HG03354 (cell line): ENCODE measurements around the gene TMEM45B.
"Not testable (repeated sequence)": the region's sequence is repeated elsewhere in the genome, so short reads cannot be mapped to it uniquely, and the experiment has no call there.

ENCODE experiments used
- ATAC-seq: cut with Tn5 transposase; IDR thresholded peaks from one replicate; pipeline ENCODE4 v1.9.1; 2021; ENCODE audit warnings: mild to moderate bottlenecking; ENCODE audit not compliant: unreplicated experiment, poor library complexity, severe bottlenecking

The TMEM45B gene

GRCh38 chr11:129815596-129816461 lies at the start of gene TMEM45B:
TSS of gene TMEM45B (plus strand) at chr11:129815848. CDS start at chr11:129852483, 36,635 bp downstream.
- ATAC-seq = no peak

- ATAC-seq = no peak
Observed at GRCh38 chr11:129766898-129767604, 48.6 kb upstream of the TMEM45B start.

GRCh38 chr11:129767827-129768226 lies 47.8 kb upstream of the TMEM45B start:
- no peak for ATAC-seq

DNA sequence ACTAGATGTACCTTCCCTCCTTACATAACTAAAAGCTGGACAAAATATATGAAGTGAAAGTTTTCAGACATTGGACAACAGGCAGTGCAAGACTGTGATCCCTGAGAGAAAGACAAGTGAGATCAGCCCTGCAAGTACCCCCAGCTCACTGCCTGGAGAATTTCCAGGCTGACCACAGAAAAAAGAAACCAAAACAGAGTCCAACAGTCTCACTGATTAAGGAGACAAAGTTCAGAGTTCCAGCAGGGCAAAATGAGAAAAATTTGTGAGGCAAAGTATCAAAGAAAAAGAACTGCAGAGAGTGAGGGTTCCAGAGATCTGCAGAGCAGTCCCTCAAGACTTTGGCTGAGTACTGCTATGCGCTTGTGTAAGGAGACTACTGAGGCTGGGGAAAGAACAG lies 47.3 kb upstream of the TMEM45B start:
- no peak for ATAC-seq

DNA sequence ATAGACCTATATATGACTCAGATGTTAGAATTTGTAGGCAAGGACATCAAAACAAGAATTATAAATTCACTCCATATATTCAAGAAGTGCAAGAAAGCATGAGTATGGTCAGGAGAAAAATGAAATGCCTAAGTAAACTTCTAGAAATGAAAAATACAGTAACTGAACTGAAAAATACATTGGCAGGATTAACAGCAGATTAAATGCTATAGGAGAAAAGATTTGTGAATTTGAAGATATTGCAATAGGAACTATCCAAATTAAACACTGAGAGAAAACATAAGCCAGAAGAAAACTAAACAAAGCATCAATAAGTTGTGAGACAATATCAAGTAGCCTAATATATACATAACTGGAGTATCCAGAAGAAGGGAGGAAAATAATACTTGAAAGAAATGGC lies 46.6 kb upstream of the TMEM45B start:
- no peak for ATAC-seq

GRCh38 chr11:129770993-129771392 lies 44.7 kb upstream of the TMEM45B start:
- no peak for ATAC-seq

DNA sequence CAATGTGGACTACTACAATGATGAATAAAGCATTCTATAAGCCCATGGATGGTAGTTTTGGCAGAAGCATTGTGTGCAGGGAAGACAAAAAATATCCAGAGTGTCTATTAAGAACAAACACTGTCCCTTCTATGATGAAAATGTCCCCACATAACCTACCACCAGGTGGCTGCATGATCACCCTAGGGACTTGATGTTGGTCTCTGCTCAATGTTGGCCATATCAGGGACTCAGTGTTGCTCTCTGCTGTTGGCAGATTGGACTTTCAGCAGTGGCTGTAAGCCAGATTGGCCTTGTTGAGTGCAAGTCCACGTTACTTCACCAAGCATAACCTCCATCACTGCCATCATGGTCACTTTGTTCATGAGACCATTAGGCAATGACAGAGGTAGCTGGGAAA lies 44.2 kb upstream of the TMEM45B start:
- ATAC-seq = not testable (repeated sequence)

- no peak for ATAC-seq
Observed at GRCh38 chr11:129778877-129779276, 36.8 kb upstream of the TMEM45B start.

DNA sequence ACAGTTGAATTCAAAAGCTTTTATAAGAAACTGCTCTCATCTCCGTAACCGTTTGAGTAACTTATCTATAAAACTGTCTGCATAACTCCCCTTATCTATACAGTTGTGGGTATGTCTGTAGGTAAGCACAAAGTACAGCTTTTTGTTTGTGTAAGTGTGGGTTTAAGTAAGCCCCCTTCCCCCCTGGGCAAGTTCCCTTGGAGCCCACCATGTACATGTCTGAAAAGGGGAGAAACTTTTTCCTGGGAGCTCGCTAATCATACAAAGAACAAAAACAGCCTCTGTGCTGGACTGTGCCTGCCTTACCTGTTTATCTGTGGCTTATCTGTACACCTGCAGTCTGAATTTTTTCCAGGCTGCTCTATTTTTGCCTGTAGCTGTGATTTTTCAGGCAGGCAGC lies 36.3 kb upstream of the TMEM45B start:
- ATAC-seq = no peak

GRCh38 chr11:129785383-129786111 lies 30.1 kb upstream of the TMEM45B start:
- no peak for ATAC-seq

DNA sequence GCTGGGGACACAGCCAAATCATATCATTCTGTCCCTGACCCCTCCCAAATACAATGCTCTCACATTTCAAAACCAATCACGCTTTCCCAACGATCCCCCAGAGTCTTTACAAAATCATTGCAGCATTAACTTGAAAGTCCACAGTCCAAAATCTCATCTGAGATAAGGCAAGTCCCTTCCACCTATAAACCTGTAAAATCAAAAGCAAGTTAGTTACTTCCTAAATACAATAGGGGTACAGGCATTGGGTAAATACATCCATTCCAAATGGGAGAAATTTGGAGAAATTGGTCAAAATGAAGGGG lies 29.6 kb upstream of the TMEM45B start:
- ATAC-seq = not testable (repeated sequence)

DNA sequence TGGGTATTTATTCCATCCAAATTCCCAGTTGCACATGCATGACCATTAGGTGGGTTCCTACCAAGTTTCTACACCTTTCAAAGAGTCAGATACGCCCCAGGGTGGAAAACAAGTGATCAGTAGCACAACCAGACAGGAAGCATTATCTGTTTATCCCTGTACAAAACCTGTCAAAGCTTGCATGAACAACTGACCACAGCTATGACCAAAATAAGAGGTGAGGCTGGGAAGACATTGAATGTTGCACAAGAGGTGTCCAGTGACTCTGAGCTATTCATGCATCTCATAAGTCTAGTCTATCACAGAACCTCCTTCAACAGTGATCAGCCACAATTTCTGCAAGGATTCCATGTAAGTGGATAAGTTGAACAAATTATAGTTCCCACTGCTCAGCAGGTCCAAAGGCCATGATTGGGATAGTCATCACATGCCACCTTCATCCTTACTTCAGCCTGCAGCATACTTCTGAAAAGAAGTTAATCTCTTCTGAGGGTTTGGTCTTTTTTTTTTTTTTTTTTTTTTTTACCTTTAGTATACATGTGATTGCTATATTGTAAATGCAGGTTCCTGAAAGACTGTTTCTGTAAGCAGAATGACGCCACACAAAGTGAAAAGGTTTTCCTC lies 28.0 kb upstream of the TMEM45B start:
- ATAC-seq = no peak

GRCh38 chr11:129788278-129788677 lies 27.4 kb upstream of the TMEM45B start:
- ATAC-seq = no peak

DNA sequence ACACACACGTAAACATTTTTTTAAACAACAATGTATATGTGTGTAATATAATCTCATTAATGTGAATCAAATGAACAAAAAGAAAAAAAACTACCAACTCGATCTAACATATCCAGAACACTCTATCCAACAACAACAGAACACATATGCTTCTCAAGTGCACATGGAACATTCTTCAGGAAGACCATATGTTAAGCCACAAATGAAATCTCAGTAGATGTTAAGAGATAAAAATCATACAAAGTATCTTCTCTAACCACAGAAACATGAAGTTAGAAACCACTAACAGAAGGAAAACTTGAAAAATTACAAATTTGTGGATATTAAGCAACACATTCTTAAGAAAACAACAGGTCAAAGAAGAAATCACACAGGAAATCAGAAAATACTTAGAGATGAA lies 25.5 kb upstream of the TMEM45B start:
- ATAC-seq = no peak

DNA sequence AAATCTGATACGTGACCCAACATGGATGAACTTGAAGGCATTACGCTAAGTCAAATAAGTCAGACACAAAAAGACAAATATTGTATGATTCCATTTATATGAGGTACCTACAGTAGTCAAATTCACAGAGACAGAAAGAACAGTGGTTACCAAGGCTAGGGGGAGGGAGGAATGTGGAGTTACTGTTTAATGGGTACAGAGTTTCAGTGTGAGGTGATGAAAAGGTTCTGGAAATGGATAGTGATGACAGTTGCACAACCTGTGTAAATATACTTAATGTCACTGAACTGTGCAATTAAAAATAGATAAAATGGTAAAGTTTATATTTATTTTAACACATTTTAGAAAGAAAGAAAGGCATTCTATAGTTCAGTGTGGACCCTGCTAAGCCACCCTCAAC lies 24.1 kb upstream of the TMEM45B start:
- ATAC-seq = no peak

GRCh38 chr11:129792663-129793062 lies 23.0 kb upstream of the TMEM45B start:
- no peak for ATAC-seq

- no peak for ATAC-seq
Observed at GRCh38 chr11:129795089-129795488, 20.6 kb upstream of the TMEM45B start.

DNA sequence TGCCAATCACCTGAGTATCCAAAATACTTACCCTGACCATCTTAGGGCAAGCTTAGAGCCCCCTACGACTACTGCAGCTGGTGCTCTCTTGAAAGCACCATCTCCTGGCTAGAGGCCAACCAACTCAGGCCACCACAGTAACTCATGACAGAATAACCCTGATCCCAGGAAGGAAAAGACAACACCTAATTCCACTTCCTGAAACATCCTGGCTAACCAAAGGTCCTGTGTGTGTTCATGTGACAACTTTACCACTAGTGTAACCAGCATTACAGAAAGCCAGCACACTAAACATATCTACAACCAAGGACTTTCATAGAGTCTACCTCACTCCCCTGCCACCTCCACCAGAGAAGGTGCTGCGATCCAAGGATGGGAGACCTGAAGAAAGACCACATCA lies 17.4 kb upstream of the TMEM45B start:
- no peak for ATAC-seq

GRCh38 chr11:129800162-129800561 lies 15.5 kb upstream of the TMEM45B start:
- ATAC-seq = not testable (repeated sequence)

GRCh38 chr11:129800655-129801054 lies 15.0 kb upstream of the TMEM45B start:
- no peak for ATAC-seq
